ENCODE results near the gene MT1M. TPM values are rescaled to one million over a fixed set of nuclear protein-coding genes. Genes with fewer than 3 reads are reported as not detected.

The MT1M gene
- total RNA-seq, 4 donors from 2014 or later, result 3.7 to 74.9 (median 14.9) TPM

DNA sequence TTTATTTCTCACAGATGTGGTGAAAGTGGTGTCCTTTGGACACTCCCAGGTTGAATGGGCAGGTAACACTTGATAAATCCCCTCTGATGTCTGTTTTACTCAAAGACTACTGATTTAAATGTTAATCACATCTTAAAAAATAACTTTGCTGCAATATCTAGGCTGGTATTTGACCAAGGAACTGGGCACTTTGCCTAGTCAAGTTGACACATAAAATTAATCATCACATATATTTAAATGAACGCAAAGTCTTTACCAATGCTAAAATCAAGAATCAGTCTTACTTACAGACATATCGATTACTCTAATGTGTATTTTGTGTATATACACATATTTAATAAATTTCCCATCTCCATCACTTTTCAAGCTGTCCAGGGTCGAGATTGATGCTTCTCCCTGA lies 17.1 kb upstream of the MT1M start:
- intact Hi-C loops (cut with DNase I), result no loop called here
- Histone ChIP-seq H3K4me3 (no peak overlapping the region), H3K9me3 (no peaks in the 10 kb centered on the region), H3K4me1 (peaks cover 27 to 42% (median 33%) of the 10 kb centered on the region in 4 donors), H3K27ac (replicated peaks in 1 of 4) (no peak overlapping the region), H3K27me3 (no peaks in the 10 kb centered on the region), H3K36me3 (no peaks in the 10 kb centered on the region)
- DNase-seq (ENCODE audit: extremely low spot score), result no peak
- TF ChIP-seq POLR2AphosphoS5 (IDR thresholded peaks at IDR 0.05) (no peak), EP300 (IDR thresholded peaks at IDR 0.05) (no peak), POLR2A (IDR thresholded peaks at IDR 0.05; ENCODE audit: low read depth) (no peak)
- TF ChIP-seq, protein P1, sequence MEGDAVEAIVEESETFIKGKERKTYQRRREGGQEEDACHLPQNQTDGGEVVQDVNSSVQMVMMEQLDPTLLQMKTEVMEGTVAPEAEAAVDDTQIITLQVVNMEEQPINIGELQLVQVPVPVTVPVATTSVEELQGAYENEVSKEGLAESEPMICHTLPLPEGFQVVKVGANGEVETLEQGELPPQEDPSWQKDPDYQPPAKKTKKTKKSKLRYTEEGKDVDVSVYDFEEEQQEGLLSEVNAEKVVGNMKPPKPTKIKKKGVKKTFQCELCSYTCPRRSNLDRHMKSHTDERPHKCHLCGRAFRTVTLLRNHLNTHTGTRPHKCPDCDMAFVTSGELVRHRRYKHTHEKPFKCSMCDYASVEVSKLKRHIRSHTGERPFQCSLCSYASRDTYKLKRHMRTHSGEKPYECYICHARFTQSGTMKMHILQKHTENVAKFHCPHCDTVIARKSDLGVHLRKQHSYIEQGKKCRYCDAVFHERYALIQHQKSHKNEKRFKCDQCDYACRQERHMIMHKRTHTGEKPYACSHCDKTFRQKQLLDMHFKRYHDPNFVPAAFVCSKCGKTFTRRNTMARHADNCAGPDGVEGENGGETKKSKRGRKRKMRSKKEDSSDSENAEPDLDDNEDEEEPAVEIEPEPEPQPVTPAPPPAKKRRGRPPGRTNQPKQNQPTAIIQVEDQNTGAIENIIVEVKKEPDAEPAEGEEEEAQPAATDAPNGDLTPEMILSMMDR (IDR thresholded peaks at IDR 0.05), result no peak
- 89% methylated on average over 3 of the region's 3 CpGs for WGBS

DNA sequence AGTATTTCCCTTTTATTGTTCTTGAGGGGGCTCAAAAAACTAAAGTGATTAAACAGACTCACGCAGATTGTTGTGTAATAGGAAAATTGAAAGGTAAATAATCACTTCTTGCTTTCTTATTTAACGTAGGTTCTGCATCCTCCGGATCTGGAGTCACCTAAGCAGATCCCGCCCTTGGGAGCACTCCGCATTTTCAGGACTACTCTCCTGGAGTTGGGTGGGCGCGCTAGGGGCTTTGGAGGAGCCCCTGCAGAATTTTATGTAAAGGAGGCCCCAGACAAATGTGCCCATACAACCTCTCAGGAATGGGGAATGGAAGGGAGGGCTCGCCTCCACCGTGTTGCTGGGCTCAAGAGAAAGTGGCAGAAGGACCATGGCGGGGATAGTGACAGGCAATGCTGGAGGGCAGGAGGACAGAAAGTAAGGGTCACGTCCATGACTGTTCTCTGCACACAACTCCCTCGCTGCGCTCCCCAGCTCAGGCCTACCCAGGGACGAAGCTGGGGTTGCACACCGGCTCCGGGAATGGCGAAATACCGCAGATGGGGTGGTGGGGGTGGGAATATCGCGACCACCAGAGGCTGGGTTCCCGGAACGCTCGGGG lies 15.7 kb upstream of the MT1M start:
- Histone ChIP-seq H3K27ac (replicated peaks in 1 of 4) (peak overlapping the region; percentile 63 to 68 (median 65)), H3K4me3 (peak overlapping the region; percentile 52 to 58 (median 53)), H3K36me3 (no peaks in the 10 kb centered on the region), H3K27me3 (no peaks in the 10 kb centered on the region), H3K9me3 (no peaks in the 10 kb centered on the region), H3K4me1 (peaks cover 15 to 29% (median 22%) of the 10 kb centered on the region in 4 donors)
- 81% methylated on average over 11 of the region's 23 CpGs for WGBS
- TF ChIP-seq POLR2AphosphoS5 (IDR thresholded peaks at IDR 0.05), result no peak
- TF ChIP-seq POLR2A (IDR thresholded peaks at IDR 0.05; ENCODE audit: low read depth), result no peak
- TF ChIP-seq, protein P1 (IDR thresholded peaks at IDR 0.05), result no peak
- TF ChIP-seq EP300 (IDR thresholded peaks at IDR 0.05), result no peak
- intact Hi-C loops (cut with DNase I), result no loop called here
- DNase-seq (ENCODE audit: extremely low spot score), result no peak

DNA sequence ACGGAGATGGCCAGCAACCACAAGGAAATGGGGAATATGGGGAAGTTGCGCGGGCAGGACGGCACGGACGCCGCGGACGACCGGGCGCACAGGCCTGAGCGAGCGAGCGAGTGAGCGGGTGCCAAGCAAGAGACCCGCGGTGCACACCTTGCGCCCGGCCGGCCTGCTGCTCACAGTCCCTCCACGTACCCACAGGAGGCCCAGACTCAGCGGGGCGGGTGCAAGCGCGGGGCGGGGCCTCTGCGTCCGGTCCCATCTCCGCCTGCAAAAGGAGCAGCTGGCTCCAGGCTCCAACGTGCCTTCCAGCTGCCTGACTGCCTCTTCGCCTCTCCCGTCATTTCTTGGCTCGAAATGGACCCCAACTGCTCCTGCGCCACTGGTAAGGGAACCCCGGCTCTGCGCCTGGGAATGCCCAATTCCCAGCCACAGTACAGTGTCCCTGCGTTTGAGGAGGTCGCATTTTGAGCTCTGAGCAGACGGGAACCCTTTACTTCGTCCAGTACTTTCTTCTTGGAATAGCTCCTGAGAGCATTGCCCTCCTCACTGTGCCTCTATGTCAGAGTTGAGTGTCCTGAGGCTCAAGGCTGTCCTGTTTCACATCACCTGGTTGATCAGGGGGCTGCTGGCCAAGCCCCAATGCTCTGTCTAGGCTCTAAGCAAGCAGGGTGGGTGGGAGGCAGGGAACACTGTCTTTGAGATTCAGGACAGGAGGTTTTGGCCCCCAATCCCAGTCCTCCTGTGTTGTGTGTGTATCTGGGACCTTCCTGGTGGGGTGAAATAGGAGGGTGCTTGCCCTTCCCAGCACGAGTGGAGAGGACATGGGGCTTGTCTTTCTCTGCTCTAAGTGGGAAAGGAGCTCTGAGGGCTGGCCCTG lies 15.0 kb upstream of the MT1M start:
- no peak for TF ChIP-seq POLR2A (IDR thresholded peaks at IDR 0.05; ENCODE audit: low read depth)
- TF ChIP-seq, protein P1 (IDR thresholded peaks at IDR 0.05), result peak in 1 of 3 experiments; percentile 2
- TF ChIP-seq POLR2AphosphoS5 (IDR thresholded peaks at IDR 0.05), result peak in 1 of 2 donors; percentile 84
- TF ChIP-seq EP300 (IDR thresholded peaks at IDR 0.05), result no peak
- H3K4me1 ChIP-seq, result peaks cover 15 to 28% (median 23%) of the 10 kb centered on the region in 4 donors

DNA sequence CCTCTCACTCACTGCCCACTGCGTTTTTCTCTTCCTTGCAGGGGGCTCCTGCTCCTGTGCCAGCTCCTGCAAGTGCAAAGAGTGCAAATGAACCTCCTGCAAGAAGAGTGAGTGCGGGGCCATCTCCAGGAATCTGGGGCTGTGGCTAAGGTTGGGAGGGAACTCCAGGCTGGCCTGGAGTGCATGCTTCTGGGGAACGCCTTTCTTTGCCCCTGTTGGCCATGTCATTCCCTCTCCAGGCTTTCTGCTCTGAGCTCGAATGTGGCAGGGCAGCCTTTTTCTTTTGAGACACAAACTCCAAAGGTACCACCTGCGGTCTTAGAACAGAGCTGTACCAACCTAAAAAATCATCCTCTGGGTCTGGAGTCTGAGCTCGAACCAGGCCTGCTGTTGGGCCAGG lies 14.3 kb upstream of the MT1M start:
- WGBS, result 86% methylated on average over 6 of the region's 6 CpGs
- H3K4me3 ChIP-seq, result peak overlapping the region in 1 of 4 donors; percentile 58
- H3K27ac ChIP-seq (replicated peaks in 1 of 4), result peak overlapping the region in 2 of 4 donors; percentile 65 to 68
- H3K36me3 ChIP-seq, result no peaks in the 10 kb centered on the region
- no peaks in the 10 kb centered on the region for H3K9me3 ChIP-seq
- H3K4me1 ChIP-seq, result peaks cover 15 to 28% (median 23%) of the 10 kb centered on the region in 4 donors
- DNase-seq (ENCODE audit: extremely low spot score), result no peak
- H3K27me3 ChIP-seq, result no peaks in the 10 kb centered on the region
- intact Hi-C loops (cut with DNase I), result no loop called here
- TF ChIP-seq, protein P1 (IDR thresholded peaks at IDR 0.05), result no peak
- TF ChIP-seq EP300 (IDR thresholded peaks at IDR 0.05) (no peak), POLR2AphosphoS5 (IDR thresholded peaks at IDR 0.05) (no peak), POLR2A (IDR thresholded peaks at IDR 0.05; ENCODE audit: low read depth) (no peak)

More for the DNA sequence above, 15.0 kb upstream of the MT1M start:
- Histone ChIP-seq H3K36me3 (no peaks in the 10 kb centered on the region), H3K4me3 (peak overlapping the region; percentile 52 to 58 (median 53)), H3K27me3 (no peaks in the 10 kb centered on the region), H3K27ac (replicated peaks in 1 of 4) (peak overlapping the region; percentile 63 to 68 (median 65)), H3K9me3 (no peaks in the 10 kb centered on the region)
- no peak for DNase-seq (ENCODE audit: extremely low spot score)
- WGBS, result 12% methylated on average over 3 of the region's 41 CpGs
- intact Hi-C loops (cut with DNase I), result no loop called here

Measured in esophagus muscularis mucosa (tissue), 4 donors.